Amygdala (tissue), 56 donors: ENCODE data around the gene MYLK4.

Experiments
- DNase-seq, 56 donors: peaks; one replicate each; lab custom pipeline; 2025; lab: John Stamatoyannopoulos, UW

Gene MYLK4

GRCh38 chr6:2667617-2668016, 83.1 kb downstream of the MYLK4 start:
- DNase-seq: no peak

DNA sequence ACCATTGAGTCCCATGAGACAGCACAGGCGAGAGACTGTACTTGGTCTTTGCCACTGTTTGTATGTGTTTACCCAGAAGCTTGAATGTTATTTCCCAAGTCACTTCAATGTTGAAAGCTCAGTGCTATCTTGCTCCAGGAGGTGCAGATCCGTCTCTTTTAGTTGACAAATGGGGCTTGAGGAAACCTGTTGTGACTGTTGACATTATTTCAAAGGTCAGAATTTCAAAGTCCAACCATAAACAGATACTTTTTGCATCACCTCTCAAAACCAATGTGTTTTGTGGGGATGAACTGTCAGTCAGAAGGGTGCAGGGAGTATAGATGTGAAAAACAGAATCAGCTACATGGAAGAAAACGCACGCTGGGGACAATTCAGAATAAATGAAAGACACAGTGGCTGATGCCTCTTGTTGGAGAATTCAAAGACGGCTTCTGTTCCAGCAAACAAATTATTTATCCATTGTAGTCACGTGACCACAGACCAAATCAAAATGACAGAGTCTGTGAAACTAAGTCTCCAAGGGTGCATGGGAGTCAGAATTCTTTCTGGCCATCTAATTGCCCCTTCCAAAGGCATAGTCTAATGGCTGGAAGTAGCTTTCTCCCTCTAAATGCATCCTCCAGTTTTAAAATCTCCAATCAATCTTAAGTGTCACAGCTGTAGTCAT, 83.7 kb downstream of the MYLK4 start:
- no peak for DNase-seq

GRCh38 chr6:2665146-2666070, 85.3 kb downstream of the MYLK4 start:
- no peak for DNase-seq

- no peak for DNase-seq
Observed at GRCh38 chr6:2663123-2663522, 87.6 kb downstream of the MYLK4 start.

- no peak for DNase-seq
Observed at GRCh38 chr6:2661651-2662050, 89.1 kb downstream of the MYLK4 start.

DNA sequence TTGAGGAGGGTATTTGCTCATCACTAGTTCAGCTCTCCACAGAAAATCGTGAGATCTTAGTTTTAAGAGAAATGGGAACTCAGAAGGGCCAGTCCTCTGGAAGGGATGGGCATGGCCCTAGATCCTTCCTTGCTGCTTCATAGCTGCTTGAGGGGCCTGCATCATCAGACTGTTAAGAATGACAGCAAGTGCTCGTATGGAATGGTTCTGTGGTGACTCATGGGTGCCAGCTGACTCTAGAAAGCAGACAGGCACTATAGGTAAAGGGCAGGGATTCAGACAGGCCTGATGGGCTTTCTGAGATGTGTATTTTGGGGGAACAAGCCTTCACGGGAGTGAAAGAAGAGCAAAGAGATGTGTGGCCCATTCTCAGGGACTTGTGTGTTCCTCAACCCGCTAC, 90.8 kb downstream of the MYLK4 start:
- DNase-seq: no peak

- DNase-seq: no peak
Observed at GRCh38 chr6:2659381-2659780, 91.3 kb downstream of the MYLK4 start.

DNA sequence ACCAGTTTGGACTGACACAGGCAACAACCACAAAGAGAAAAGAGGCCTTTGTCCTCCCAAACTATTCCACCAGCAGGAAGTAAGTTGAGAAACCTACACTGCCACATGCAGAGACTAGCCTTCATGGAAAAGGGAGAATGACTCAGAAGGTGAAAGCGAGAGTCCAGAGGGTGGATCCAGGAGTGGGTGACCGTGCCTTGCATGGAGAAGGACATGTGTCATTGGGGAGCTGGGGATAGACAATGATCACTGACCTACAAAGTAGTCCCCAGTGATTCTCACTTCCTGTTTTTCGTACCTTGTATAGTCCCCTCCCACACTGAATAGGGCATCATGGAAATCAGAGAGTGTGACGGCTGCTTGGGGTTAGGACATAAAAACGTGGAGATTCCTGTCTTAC, 91.9 kb downstream of the MYLK4 start:
- DNase-seq: no peak

DNA sequence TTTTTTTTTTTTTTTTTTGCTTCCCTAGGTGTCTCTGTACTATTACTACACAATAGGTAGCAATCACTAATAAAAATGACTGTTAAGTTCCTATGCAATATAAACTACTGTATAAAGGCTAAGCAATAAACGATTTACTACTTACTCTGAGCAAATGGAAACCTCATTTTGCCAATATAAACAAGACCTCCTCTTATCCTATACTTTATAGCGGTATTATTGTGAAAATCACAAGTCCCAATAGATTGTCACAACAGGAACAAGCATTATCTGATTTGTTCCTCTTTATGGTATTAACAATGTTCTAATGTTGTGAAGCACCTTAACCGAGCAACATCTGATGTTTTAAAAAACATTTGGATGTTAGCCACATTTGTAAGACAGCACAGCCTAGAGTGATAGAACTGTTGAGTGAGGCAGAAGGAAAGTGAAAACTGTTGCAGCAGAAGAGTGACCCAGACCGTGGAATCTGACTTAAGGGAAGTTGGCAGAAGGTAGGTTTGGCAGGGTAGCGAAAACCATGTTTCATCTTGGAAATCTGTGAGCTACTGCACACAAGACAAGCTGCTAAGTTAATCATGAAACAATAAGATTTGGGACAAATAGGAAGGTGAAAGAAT, 94.2 kb downstream of the MYLK4 start:
- no peak for DNase-seq

DNA sequence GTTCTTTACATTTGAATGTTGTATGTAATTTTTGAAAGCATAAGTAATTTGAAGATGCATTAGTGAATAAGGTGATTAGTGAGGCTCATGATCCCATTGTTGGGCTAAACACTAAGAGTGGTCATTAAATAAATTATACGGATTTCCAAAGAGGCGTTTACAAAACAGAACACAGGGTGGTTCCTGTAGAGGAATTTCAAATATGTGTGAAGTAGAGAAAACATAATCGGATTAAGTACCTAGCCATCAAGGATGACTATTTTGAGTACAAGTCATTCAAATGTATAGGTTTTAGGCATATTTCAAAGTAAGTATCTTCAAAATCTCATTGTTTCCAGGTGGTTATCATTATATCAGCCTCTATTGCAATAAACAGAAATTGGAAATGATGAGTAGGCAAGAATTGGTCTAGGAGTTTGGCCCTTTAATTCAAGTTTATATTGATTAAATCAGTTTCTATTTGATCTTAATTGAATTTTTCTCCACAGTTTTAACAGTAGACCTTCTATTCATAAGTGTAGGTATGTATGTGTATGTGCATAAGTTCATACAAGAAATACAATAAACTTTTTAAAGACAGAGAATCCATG, 94.8 kb downstream of the MYLK4 start:
- DNase-seq: no peak

DNA sequence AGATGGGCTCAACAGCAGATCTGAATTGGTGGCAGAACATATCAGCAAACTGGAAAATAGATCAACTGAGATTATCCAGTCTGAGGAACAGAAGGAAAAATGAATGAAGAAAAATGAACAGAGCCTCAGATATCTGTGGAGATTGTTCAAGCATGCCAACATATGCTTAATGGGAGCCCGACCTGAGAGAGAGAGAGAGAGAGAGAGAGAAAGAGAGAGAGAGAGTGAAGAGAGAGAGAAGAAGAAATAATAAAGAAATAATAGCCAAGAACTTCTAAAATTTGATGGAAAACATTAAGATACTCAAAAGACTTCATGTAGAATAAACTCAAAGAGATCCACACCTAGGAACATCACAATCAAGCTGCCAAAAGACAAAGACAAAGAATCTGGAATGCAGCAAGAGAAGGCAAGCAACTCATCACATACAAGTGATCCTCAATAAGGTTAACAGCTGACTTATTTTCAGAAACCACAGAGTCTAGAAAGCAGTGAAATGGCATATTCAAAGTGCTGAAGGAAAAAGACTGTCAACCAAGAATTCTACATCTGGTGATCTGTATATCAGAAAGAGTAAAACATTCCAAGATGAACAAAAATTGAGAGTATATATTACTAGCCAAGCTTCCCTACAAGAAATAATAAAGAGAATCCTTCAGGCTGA, 97.2 kb downstream of the MYLK4 start:
- DNase-seq: no peak

GRCh38 chr6:2652611-2653010, 98.1 kb downstream of the MYLK4 start:
- no peak for DNase-seq

DNA sequence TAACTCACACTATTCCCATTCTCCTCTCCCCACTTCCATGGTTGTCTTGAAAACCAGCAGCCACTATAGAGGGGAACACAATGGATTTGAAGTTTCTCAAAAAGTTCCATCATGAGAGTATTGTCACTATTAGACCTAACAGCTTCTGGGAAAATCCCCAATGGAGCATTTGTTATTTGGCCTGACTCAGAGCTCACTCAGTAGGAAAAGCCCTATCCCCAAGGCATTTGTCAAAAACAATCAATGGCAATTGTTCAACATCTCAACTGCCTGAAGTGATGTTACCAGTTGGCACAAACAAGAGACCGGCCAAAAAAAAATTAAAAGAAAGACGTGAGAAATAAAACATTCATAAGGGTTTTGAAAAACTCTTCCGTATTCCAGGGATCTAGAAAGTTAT, 98.8 kb downstream of the MYLK4 start:
- no peak for DNase-seq

- DNase-seq: no peak
Observed at GRCh38 chr6:2651536-2651935, 99.2 kb downstream of the MYLK4 start.

- no peak for DNase-seq
Observed at GRCh38 chr6:2646346-2646745, 104.4 kb downstream of the MYLK4 start.

- DNase-seq: no peak
Observed at GRCh38 chr6:2643935-2644539, 106.7 kb downstream of the MYLK4 start.

DNA sequence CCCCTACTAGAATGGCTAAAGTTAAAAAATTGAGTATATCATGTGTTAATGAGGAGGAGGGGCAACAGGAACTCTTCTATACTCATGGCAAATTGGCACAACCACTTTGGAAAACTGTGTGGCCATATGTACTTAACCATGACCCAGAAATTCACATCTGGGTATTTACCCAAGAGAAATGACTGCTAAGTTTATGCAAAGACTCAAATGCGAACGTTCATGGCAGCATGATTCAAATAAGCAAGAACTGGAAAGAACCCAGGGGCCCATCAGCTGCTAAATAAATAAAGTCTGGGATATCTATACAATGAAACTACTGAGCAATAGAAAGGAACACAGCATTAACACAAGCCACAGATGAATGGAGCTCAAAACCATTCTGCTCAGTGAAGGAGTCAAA, 107.6 kb downstream of the MYLK4 start:
- no peak for DNase-seq

DNA sequence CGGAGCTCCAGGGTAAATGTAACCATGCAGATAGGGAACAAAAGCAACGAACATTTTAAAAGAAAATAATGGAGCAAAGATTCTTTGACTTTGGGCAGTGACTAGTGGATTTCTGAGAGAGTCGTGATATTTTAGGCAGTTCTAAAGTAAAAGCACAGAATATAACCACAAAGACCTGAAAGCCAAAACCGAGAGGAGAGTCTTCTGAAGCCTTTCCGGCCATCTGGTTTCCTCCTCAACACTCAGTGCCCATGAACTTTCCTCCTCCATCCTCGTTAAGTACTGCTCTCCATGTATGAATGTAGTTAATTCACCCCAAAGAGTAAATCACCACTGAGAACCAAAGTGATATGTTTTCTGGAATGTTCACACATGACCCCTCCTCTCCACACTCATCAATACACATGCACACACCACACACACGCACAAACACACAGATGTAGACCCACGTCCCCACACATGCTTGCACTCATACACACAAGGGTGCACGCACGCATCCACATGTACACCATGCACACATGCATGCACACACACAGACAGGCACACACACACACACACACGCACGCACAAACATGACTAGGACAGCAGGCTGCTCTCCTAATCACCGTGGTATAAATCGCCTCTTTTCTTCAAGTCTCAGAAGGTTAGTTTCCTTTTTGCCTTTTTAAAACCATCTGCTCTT, 109.5 kb downstream of the MYLK4 start:
- DNase-seq: no peak

GRCh38 chr6:2640551-2640950, 110.2 kb downstream of the MYLK4 start:
- no peak for DNase-seq

DNA sequence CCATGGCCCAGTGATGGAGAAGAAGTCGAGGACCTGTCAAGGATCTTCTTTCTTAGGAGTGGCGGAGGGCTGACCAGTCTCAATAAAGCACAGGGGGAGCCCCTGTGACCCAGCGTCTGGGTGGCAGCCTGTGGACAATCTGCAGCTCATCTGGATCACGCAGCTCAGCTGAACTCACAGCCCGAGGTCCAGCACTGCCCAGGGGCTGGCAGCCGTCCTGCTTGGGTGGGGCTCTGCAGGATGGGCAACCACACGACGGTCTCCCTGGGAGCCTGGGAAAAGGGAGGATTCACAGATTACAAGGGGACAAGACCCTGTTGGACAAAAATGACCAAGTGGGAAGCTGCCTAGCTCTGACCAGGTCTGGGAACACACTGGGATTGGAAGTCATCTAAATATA, 110.8 kb downstream of the MYLK4 start:
- no peak for DNase-seq
